Transverse colon (tissue), 3 donors: ENCODE results near the gene SHPK.

Source experiments
- CTCF ChIP-seq, 5 experiments: fragments of 200-600 bp in 3 of 5; fragments of 450-650 bp in 2 of 5; sonication (generic) in 3 of 5; IDR thresholded peaks; 1 replicate in 2 of 5; 2 replicates in 3 of 5; pipeline ENCODE4 v1.5.1; 2016 to 2017; ENCODE audit warnings: antibody characterized with exemption in 5 of 5, inconsistent platforms in 3 of 5, mild to moderate bottlenecking in 2 of 5, moderate library complexity in 1 of 5
- POLR2A ChIP-seq: fragments of 450-650 bp; IDR thresholded peaks from one replicate; pipeline ENCODE4 v1.6.1; 2016; ENCODE audit warnings: antibody characterized with exemption, mild to moderate bottlenecking, moderate library complexity

GRCh38 chr17:3598078-3598477 lies 38.0 kb downstream of the SHPK start:
- TF ChIP-seq CTCF (IDR thresholded peaks at IDR 0.05) = no peak
- TF ChIP-seq POLR2A = no peak
